MG63 (cell line): ENCODE results near the gene CCT2. TPM values are rescaled to one million over a fixed set of nuclear protein-coding genes. Genes with fewer than 3 reads are reported as not detected.

Source experiments
- total RNA-seq: library from RNA; depleted of rRNA; stranded (reverse); fragments of >200 nt; shearing (Covaris generic); gene quantifications from 2 replicates; pipeline ENCODE4 v1.2.3, GENCODE V29; 2014; ENCODE audit warnings: low replicate concordance; rRNA removed

CCT2 gene
- total RNA-seq, 1 experiment from 2014 or later, result 548 TPM

Other genes with a start within 250 kb of the CCT2 start
- gene LYZ, start 237.1 kb upstream of the CCT2 start, total RNA-seq, result not detected in 2 replicates
- 32.3 and 75.0 TPM in 2 replicates for gene YEATS4, start 225.7 kb upstream of the CCT2 start, total RNA-seq
- gene FRS2, start 115.1 kb upstream of the CCT2 start, total RNA-seq, result 23.0 and 24.8 TPM in 2 replicates
- gene LRRC10, start 25.4 kb downstream of the CCT2 start, total RNA-seq, result not detected in 2 replicates
- gene BEST3, start 113.8 kb downstream of the CCT2 start, total RNA-seq, result 0.59 TPM in 1 of 2 replicates, not detected in the other
- 9.9 and 53.5 TPM in 2 replicates for gene RAB3IP, start 153.4 kb downstream of the CCT2 start, total RNA-seq
- not detected in 2 replicates for gene MYRFL, start 239.8 kb downstream of the CCT2 start, total RNA-seq